GM23248 (cell line): ENCODE results near the gene ERC2.

Experiments
- EZH2 ChIP-seq: fragments of 200-600 bp; sonication (generic); IDR thresholded peaks from 2 replicates; pipeline ENCODE4 v1.6.1; 2018; ENCODE audit warnings: antibody characterized with exemption, mild to moderate bottlenecking; ENCODE audit not compliant: insufficient read depth, poor library complexity, severe bottlenecking
- EZH2phosphoT487 ChIP-seq: fragments of 200-600 bp; sonication (generic); IDR thresholded peaks from 2 replicates; pipeline ENCODE4 v1.6.1; 2018; ENCODE audit warnings: antibody characterized with exemption, moderate library complexity, mild to moderate bottlenecking, low read depth; ENCODE audit not compliant: insufficient read depth

- TF ChIP-seq EZH2 (no peak), EZH2phosphoT487 (no peak)
Measured at GRCh38 chr3:56118968-56119367, 349.3 kb downstream of the ERC2 start.
